Tibial nerve (tissue), 4 donors: ENCODE data around the gene KLHL7. TPM values are rescaled to one million over a fixed set of nuclear protein-coding genes. Genes with fewer than 3 reads are reported as not detected.

Source experiments
- DNase-seq, 2 donors: peaks; one replicate each; pipeline ENCODE4 v3.0.0-alpha.2; 2019; ENCODE audit warnings: low spot score in 2 of 2
- H3K27ac ChIP-seq, 4 donors: fragments of 200-600 bp; sonication (generic) in 3 of 4; one replicate each; pipeline ENCODE4 v1.5.1; 2017 to 2019; ENCODE audit warnings: mild to moderate bottlenecking in 1 of 4
- H3K27me3 ChIP-seq, 2 donors: fragments of 200-600 bp; sonication (generic) in 1 of 2; one replicate each; pipeline versions ENCODE4 v1.5.1 to v1.6.0; 2017 to 2019
- H3K36me3 ChIP-seq, 3 donors: fragments of 200-600 bp; sonication (generic); one replicate each; pipeline ENCODE4 v1.5.1; 2018 to 2019
- H3K4me1 ChIP-seq, 4 donors: fragments of 200-600 bp; sonication (generic) in 3 of 4; one replicate each; pipeline ENCODE4 v1.5.1; 2017 to 2019
- H3K4me3 ChIP-seq, 4 donors: fragments of 200-600 bp; sonication (generic) in 3 of 4; one replicate each; pipeline ENCODE4 v1.5.1; 2017 to 2019; ENCODE audit warnings: mild to moderate bottlenecking in 1 of 4, moderate library complexity in 1 of 4
- H3K9me3 ChIP-seq, 4 donors: fragments of 200-600 bp; sonication (generic) in 3 of 4; one replicate each; pipeline ENCODE4 v1.5.1; 2017 to 2019
- CTCF ChIP-seq, 5 experiments: fragments of 200-600 bp in 3 of 5; fragments of 450-650 bp in 2 of 5; sonication (generic) in 3 of 5; IDR thresholded peaks; one replicate each; pipeline ENCODE4 v1.5.1; 2016 to 2019; ENCODE audit warnings: antibody characterized with exemption in 5 of 5, mild to moderate bottlenecking in 3 of 5, moderate library complexity in 2 of 5
- EP300 ChIP-seq, 2 donors: sonication (generic); formaldehyde crosslinking; IDR thresholded peaks; one replicate each; pipeline ENCODE4 v1.6.1; 2017; ENCODE audit warnings: antibody characterized with exemption in 2 of 2, mild to moderate bottlenecking in 1 of 2
- POLR2A ChIP-seq, 2 donors: fragments of 450-650 bp; IDR thresholded peaks; one replicate each; pipeline ENCODE4 v1.6.1; 2017; ENCODE audit warnings: antibody characterized with exemption in 2 of 2, mild to moderate bottlenecking in 2 of 2, moderate library complexity in 2 of 2
- WGBS, 2 donors: methylation state at CpG; one replicate each; pipeline ENCODE4 v1.1.5; 2018; 5-methylcytosine and 5-hydroxymethylcytosine counted together
- total RNA-seq, 4 donors: library from RNA; depleted of rRNA; stranded (reverse); fragments of >200 nt; gene quantifications; one replicate each; pipeline ENCODE4 v1.1.0, GENCODE V29; 2016

Gene KLHL7
- total RNA-seq, 4 donors from 2014 or later = 26.0 to 83.3 (median 35.3) TPM

DNA sequence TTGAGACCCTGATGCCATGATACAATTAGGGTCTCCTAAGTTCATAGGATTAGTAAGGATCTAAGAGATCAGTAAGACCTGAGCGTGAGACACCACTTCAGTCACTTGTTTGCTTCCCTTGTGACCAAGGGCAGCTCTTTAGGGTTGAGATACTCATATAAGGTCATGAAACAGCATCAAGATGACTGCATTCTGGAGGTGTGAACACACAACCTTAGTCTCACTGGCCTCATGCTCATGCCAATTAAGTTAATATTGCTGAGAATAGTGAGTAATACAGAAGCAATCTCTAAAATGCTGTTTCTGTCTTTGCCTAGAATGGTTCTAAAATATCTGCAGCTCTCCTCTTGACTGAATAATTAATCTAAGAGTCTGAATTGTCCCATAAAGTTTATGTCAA, 39.6 kb upstream of the KLHL7 start:
- TF ChIP-seq POLR2A (IDR thresholded peaks at IDR 0.05) (no peak), CTCF (IDR thresholded peaks at IDR 0.05) (no peak), EP300 (IDR thresholded peaks at IDR 0.05) (no peak)
- DNase-seq = no peak
- no peaks in the 10 kb centered on the region for H3K9me3 ChIP-seq
- 93 to 100% methylated on average over 1 of the region's 1 CpG for WGBS, 2 donors
- H3K27me3 ChIP-seq = no peaks in the 10 kb centered on the region
- no peak overlapping the region for H3K27ac ChIP-seq
- H3K4me1 ChIP-seq = peaks cover 0 to 23% (median 3%) of the 10 kb centered on the region in 4 donors
- H3K4me3 ChIP-seq = no peak overlapping the region
- no peaks in the 10 kb centered on the region for H3K36me3 ChIP-seq

- TF ChIP-seq EP300 (IDR thresholded peaks at IDR 0.05) (no peak), POLR2A (IDR thresholded peaks at IDR 0.05) (no peak), CTCF (IDR thresholded peaks at IDR 0.05) (no peak)
- Histone ChIP-seq H3K4me1 (peaks cover 0 to 23% (median 3%) of the 10 kb centered on the region in 4 donors), H3K27ac (peak overlapping the region in 2 of 4 donors; percentile 42 to 54), H3K4me3 (no peak overlapping the region), H3K36me3 (no peaks in the 10 kb centered on the region), H3K27me3 (no peaks in the 10 kb centered on the region), H3K9me3 (no peaks in the 10 kb centered on the region)
- WGBS, 2 donors = 16 to 29% methylated on average over 1 of the region's 1 CpG
- no peak for DNase-seq
These were observed 38.3 kb upstream of the KLHL7 start for GRCh38 chr7:23067271-23067670.

DNA sequence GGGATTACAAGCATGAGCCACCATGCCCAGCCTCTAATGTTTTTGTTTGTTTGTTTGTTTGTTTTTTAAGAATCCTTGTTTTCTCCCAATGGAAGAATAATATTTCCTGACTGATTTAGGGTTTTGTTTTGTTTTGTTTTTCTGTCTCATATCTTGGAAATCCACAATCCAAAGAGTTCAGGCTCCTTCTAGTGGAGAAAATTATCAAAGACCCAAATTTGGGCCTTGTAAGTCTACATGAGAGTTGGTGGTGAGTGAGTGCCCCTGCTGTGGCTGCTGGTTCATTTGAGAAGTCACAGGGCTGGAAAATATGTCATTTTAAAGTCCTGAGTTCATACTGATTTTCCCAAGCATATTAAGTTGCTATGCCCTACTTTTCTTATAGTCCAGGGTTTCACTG, 33.5 kb upstream of the KLHL7 start:
- TF ChIP-seq CTCF (IDR thresholded peaks at IDR 0.05) (peak in 3 of 5 experiments; percentile 11 to 38 (median 14)), POLR2A (IDR thresholded peaks at IDR 0.05) (no peak)

GRCh38 chr7:23072922-23073321, 32.7 kb upstream of the KLHL7 start:
- WGBS, 2 donors = 34 to 37% methylated on average over 2 of the region's 2 CpGs
- no peak overlapping the region for H3K27ac ChIP-seq
- DNase-seq = no peak
- no peaks in the 10 kb centered on the region for H3K27me3 ChIP-seq
- H3K9me3 ChIP-seq = no peaks in the 10 kb centered on the region
- peaks cover 0 to 21% (median 0%) of the 10 kb centered on the region in 4 donors for H3K4me1 ChIP-seq
- H3K36me3 ChIP-seq = no peaks in the 10 kb centered on the region
- TF ChIP-seq POLR2A (IDR thresholded peaks at IDR 0.05) (no peak), EP300 (IDR thresholded peaks at IDR 0.05) (no peak), CTCF (IDR thresholded peaks at IDR 0.05) (no peak)
- H3K4me3 ChIP-seq = no peak overlapping the region

More for the DNA sequence above, 33.5 kb upstream of the KLHL7 start:
- Histone ChIP-seq H3K27ac (peak overlapping the region in 1 of 4 donors; percentile 46), H3K36me3 (no peaks in the 10 kb centered on the region), H3K4me3 (no peak overlapping the region), H3K9me3 (no peaks in the 10 kb centered on the region), H3K27me3 (no peaks in the 10 kb centered on the region), H3K4me1 (peaks cover 0 to 28% (median 3%) of the 10 kb centered on the region in 4 donors)
- DNase-seq = no peak

DNA sequence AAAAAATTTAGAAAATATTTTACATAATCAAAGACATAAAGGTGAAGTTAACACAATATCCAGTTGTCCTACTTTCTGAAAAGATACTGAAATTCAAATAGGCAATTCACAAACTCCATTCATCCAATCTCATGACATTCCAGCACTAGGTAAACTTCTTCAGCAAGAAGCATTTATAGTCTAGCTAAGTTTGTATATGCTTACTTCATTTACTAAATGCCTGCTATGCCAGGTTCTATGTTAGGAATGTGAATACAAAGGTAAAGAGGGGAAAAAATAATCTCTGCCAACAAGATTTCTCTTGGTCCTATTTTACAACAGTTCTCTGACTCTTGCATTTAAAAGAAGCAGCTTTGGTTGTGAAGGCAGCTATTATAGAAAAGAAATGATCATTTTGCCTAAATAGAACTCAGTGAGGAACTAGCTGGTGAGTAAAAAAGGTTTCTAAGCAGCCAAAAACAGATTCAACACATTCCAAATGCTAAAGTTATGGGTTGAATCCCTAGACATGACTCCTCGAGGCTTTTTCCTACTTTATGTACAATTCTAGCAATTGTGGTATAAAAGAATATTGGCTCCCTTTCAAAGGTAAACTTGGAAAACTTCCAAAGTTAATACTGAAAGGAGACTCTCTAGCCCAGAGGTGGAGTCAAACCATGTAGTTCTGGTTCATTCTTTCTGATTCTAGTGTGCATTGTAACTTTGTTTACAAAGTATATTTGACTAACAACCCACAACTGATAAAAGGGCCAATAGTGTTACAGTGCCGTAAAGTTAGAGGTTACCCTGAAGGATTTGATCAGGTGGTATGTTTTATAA, 30.9 kb upstream of the KLHL7 start:
- WGBS, 2 donors = 30 to 33% methylated on average over 2 of the region's 2 CpGs
- peaks cover 0 to 16% (median 0%) of the 10 kb centered on the region in 4 donors for H3K4me1 ChIP-seq
- TF ChIP-seq CTCF (IDR thresholded peaks at IDR 0.05) = no peak
- no peak for TF ChIP-seq POLR2A (IDR thresholded peaks at IDR 0.05)
- no peak for TF ChIP-seq EP300 (IDR thresholded peaks at IDR 0.05)
- H3K9me3 ChIP-seq = no peaks in the 10 kb centered on the region
- no peaks in the 10 kb centered on the region for H3K36me3 ChIP-seq
- H3K4me3 ChIP-seq = no peak overlapping the region
- DNase-seq = no peak
- H3K27ac ChIP-seq = no peak overlapping the region
- H3K27me3 ChIP-seq = no peaks in the 10 kb centered on the region
